Measurements from ENCODE around the gene C12orf56.
"Not testable (repeated sequence)": the region's sequence is repeated elsewhere in the genome, so short reads cannot be mapped to it uniquely, and the experiment has no call there.

C12orf56 gene

GRCh38 chr12:64404470-64405256 is 14.1 kb upstream of the C12orf56 start:
- peaks cover 28% of the 10 kb centered on the region for H3K4me1 Mint-ChIP-seq (ENCODE audit: low read depth)
- H3K4me3 Mint-ChIP-seq, result peak overlapping the region; percentile 97
- peaks cover 7% of the 10 kb centered on the region for H3K36me3 Mint-ChIP-seq (ENCODE audit: low read depth)
- no peaks in the 10 kb centered on the region for H3K27me3 Mint-ChIP-seq (ENCODE audit: low read depth)
- H3K9me3 Mint-ChIP-seq, result no peaks in the 10 kb centered on the region
- H3K27ac Mint-ChIP-seq, result peak overlapping the region; percentile 98
- DNase-seq (ENCODE audit: low spot score), result peak; percentile 64

- DNase-seq (ENCODE audit: low spot score), result peak; percentile 96
- Mint-ChIP-seq H3K9me3 (no peaks in the 10 kb centered on the region), H3K4me3 (peak within 1 kb of the TSS; percentile 97), H3K36me3 (ENCODE audit: low read depth) (peaks cover 7% of the 10 kb centered on the region), H3K27ac (peak within 1 kb of the TSS; percentile 98), H3K27me3 (ENCODE audit: low read depth) (no peaks in the 10 kb centered on the region), H3K4me1 (ENCODE audit: low read depth) (peaks cover 26% of the 10 kb centered on the region)
These were observed 13.3 kb upstream of the C12orf56 start, which contains the start of gene XPOT for GRCh38 chr12:64403707-64404469. Gene XPOT, plus strand, starts transcription at chr12:64404392. Its CDS starts 5,644 bp downstream, at chr12:64410036.

GRCh38 chr12:64402181-64402580 is 11.6 kb upstream of the C12orf56 start:
- Mint-ChIP-seq H3K9me3 (no peaks in the 10 kb centered on the region), H3K4me3 (no peak overlapping the region), H3K4me1 (ENCODE audit: low read depth) (peaks cover 15% of the 10 kb centered on the region), H3K27ac (no peak overlapping the region), H3K27me3 (ENCODE audit: low read depth) (no peaks in the 10 kb centered on the region), H3K36me3 (ENCODE audit: low read depth) (peaks cover 7% of the 10 kb centered on the region)
- DNase-seq (ENCODE audit: low spot score), result no peak

DNA sequence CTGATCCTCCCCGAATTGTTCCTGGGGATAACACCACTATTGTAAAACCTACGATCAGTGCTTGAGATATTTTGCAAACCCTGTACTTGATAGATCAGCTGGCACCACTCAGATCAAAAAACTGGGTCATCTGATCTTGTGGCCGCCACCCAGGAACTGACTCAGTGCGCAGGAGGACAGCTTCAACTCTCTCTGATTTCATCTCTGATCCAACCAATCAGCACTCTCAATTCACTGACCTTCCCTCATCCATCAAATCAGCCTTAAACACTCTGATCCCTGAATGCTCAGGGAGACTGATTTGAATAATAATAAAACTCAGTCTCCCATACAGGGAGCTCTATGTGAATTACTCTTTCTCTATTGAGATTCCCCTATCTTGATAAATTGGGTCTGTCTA is 9.5 kb upstream of the C12orf56 start:
- H3K4me3 Mint-ChIP-seq, result no peak overlapping the region
- H3K4me1 Mint-ChIP-seq (ENCODE audit: low read depth), result peaks cover 6% of the 10 kb centered on the region
- H3K27me3 Mint-ChIP-seq (ENCODE audit: low read depth), result no peaks in the 10 kb centered on the region
- no peak for DNase-seq (ENCODE audit: low spot score)
- H3K36me3 Mint-ChIP-seq (ENCODE audit: low read depth), result peaks cover 2% of the 10 kb centered on the region
- H3K27ac Mint-ChIP-seq, result no peak overlapping the region
- no peaks in the 10 kb centered on the region for H3K9me3 Mint-ChIP-seq

DNA sequence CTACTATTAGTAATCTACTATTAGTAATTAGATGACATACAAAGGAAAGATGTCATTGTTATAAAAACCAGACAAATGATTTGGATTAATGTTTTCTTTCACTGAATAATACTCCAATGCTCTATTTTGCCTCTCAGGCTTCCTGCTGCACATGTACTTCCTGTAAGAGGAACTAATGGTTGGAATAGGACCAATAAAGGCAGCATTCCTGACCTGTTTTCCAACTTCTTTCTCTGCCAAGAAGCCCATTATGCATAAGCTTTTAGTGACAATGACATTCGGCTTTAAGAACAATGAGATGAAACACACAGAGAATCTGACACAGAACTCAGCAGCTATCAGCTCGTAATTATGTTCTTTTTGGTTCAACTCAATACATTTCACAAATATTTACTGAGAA is 5.2 kb upstream of the C12orf56 start:
- Mint-ChIP-seq H3K27ac (no peak overlapping the region), H3K4me1 (ENCODE audit: low read depth) (peaks cover 7% of the 10 kb centered on the region), H3K9me3 (no peaks in the 10 kb centered on the region), H3K27me3 (ENCODE audit: low read depth) (peaks cover 10% of the 10 kb centered on the region), H3K4me3 (no peak overlapping the region), H3K36me3 (ENCODE audit: low read depth) (no peaks in the 10 kb centered on the region)
- no peak for DNase-seq (ENCODE audit: low spot score)

DNA sequence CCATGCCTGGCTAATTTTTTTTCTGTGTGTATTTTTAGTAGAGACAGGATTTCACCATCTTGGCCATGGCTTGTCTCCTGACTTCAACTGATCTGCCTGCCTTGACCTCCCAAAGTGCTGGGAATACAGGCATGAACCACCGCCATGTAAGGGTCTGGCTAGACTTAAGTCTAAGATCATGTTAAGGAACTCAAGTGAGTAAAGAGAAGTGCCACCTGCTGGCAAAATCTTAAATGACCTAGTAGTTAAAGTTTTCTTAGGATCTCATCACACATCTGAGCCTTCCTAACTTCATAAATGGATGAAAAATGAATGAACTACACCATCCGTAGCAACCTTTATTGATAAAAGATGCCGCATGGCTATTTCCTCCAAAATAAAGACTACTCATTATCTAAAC is 1.7 kb upstream of the C12orf56 start:
- H3K4me3 Mint-ChIP-seq, result no peak overlapping the region
- H3K9me3 Mint-ChIP-seq, result no peaks in the 10 kb centered on the region
- peaks cover under 1% of the 10 kb centered on the region for H3K36me3 Mint-ChIP-seq (ENCODE audit: low read depth)
- peaks cover 19% of the 10 kb centered on the region for H3K27me3 Mint-ChIP-seq (ENCODE audit: low read depth)
- no peak for DNase-seq (ENCODE audit: low spot score)
- H3K27ac Mint-ChIP-seq, result no peak overlapping the region
- H3K4me1 Mint-ChIP-seq (ENCODE audit: low read depth), result peaks cover 6% of the 10 kb centered on the region

- no peak overlapping the region for H3K4me3 Mint-ChIP-seq
- no peak overlapping the region for H3K27ac Mint-ChIP-seq
- DNase-seq (ENCODE audit: low spot score), result no peak
- H3K4me1 Mint-ChIP-seq (ENCODE audit: low read depth), result peaks cover 27% of the 10 kb centered on the region
- H3K36me3 Mint-ChIP-seq (ENCODE audit: low read depth), result peaks cover 2% of the 10 kb centered on the region
- no peaks in the 10 kb centered on the region for H3K9me3 Mint-ChIP-seq
- H3K27me3 Mint-ChIP-seq (ENCODE audit: low read depth), result peaks cover 19% of the 10 kb centered on the region
These were observed 1.4 kb downstream of the C12orf56 start for GRCh38 chr12:64389154-64389553.

DNA sequence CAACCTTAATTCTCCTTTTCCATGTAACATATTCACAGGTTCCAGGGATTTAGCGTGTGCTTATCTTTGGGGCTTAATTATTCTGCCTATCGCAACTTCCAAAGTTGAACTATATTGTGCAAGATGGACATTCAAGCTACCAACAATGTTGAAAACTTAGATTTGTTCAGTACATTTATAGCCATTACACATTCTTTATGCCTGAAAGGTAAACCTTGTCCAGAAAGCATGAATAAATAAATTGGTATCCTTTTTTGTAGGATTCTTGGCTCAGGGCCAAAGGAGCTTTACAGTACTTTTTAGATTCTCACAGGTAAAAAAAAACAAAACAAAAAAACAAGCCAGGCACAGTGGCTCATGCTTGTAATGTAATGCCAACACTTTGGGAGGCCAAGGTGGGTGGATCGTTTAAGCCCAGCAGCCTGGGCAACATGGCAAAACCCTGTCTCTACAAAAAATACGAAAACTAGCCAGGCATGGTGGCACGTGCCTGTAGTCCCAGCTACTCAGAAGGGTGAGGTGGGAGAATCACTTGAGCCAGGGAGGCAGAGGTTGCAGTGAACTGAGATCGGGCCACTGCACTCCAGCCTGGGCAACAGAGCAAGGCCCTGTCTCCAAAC is 3.3 kb downstream of the C12orf56 start:
- Mint-ChIP-seq H3K27me3 (ENCODE audit: low read depth) (peaks cover 19% of the 10 kb centered on the region), H3K4me1 (ENCODE audit: low read depth) (peaks cover 32% of the 10 kb centered on the region), H3K36me3 (ENCODE audit: low read depth) (peaks cover 2% of the 10 kb centered on the region), H3K9me3 (no peaks in the 10 kb centered on the region), H3K4me3 (no peak overlapping the region), H3K27ac (no peak overlapping the region)
- DNase-seq (ENCODE audit: low spot score), result no peak

DNA sequence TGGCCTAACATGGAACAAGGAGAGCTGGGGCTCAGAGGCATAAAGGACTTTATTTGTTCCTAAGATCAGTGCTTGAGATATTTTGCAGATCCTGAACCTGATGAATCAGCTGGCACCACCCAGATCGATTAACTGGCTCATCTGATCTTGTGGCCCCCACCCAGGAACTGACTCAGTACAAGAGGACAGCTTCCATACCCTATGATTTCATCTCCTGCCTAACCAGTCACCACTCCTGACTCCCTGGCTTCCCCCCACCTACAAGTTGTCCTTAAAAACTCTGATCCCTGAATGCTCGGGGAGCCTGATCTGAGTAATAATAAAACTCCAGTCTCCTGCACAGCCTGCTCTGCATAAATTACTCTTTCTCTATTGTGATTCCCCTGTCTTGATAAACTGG is 5.1 kb downstream of the C12orf56 start:
- H3K9me3 Mint-ChIP-seq, result peaks cover 14% of the 10 kb centered on the region
- H3K27me3 Mint-ChIP-seq (ENCODE audit: low read depth), result peaks cover 8% of the 10 kb centered on the region
- peak overlapping the region; percentile 30 for H3K4me3 Mint-ChIP-seq
- DNase-seq (ENCODE audit: low spot score), result peak; percentile 76
- H3K36me3 Mint-ChIP-seq (ENCODE audit: low read depth), result peaks cover 8% of the 10 kb centered on the region
- H3K27ac Mint-ChIP-seq, result peak overlapping the region; percentile 79
- H3K4me1 Mint-ChIP-seq (ENCODE audit: low read depth), result peaks cover 27% of the 10 kb centered on the region

DNA sequence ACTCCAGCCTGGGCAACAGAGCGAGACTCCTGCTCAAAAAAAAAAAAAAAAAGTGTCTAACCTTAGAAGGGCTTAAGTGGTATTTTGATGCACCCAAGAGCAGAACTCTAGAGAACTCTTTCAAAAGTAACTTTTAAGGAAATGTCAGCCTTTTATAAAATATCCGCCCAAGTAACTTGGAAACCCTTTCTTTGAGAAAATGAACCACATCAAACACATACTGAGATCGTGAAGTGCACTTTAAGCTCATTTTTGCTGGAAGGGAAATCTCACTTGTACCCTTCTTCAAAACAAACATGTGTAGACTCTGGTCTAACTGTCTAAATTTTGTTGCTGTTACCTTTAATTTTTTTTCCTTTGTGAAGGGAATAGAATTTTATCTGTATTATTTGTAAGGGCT is 5.5 kb downstream of the C12orf56 start:
- Mint-ChIP-seq H3K27ac (peak overlapping the region; percentile 79), H3K4me1 (ENCODE audit: low read depth) (peaks cover 27% of the 10 kb centered on the region), H3K4me3 (peak overlapping the region; percentile 30), H3K9me3 (peaks cover 18% of the 10 kb centered on the region), H3K27me3 (ENCODE audit: low read depth) (peaks cover 8% of the 10 kb centered on the region), H3K36me3 (ENCODE audit: low read depth) (peaks cover 8% of the 10 kb centered on the region)
- no peak for DNase-seq (ENCODE audit: low spot score)

DNA sequence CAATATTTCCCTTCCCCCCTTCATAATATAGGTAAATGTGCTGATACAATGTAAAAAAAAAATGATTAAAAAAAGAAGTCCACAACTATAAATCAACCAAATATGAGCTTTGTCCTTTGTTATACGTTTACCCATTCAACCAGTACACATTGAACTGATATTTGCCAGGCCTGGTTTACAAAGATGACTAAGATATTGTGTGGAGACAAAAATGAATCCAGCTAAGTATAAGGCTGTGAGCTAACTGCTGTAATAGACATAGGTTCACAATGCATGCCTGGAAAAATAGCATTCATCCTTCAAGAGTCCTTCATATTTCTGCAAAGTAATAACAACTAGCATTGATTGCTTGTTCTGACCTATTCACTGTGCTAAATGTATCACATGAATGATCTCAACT is 6.9 kb downstream of the C12orf56 start:
- no peak overlapping the region for H3K27ac Mint-ChIP-seq
- peaks cover 27% of the 10 kb centered on the region for H3K4me1 Mint-ChIP-seq (ENCODE audit: low read depth)
- no peak for DNase-seq (ENCODE audit: low spot score)
- H3K4me3 Mint-ChIP-seq, result no peak overlapping the region
- H3K27me3 Mint-ChIP-seq (ENCODE audit: low read depth), result no peaks in the 10 kb centered on the region
- peaks cover 8% of the 10 kb centered on the region for H3K36me3 Mint-ChIP-seq (ENCODE audit: low read depth)
- peaks cover 19% of the 10 kb centered on the region for H3K9me3 Mint-ChIP-seq

- no peak for DNase-seq (ENCODE audit: low spot score)
- Mint-ChIP-seq H3K27ac (no peak overlapping the region), H3K36me3 (ENCODE audit: low read depth) (no peaks in the 10 kb centered on the region), H3K4me3 (no peak overlapping the region), H3K9me3 (no peaks in the 10 kb centered on the region), H3K27me3 (ENCODE audit: low read depth) (no peaks in the 10 kb centered on the region), H3K4me1 (ENCODE audit: low read depth) (no peaks in the 10 kb centered on the region)
These were observed 27.7 kb downstream of the C12orf56 start for GRCh38 chr12:64362721-64363305.

- not testable (repeated sequence) for H3K27me3 Mint-ChIP-seq (ENCODE audit: low read depth); H3K27ac Mint-ChIP-seq; DNase-seq (ENCODE audit: low spot score); H3K9me3 Mint-ChIP-seq; H3K4me1 Mint-ChIP-seq (ENCODE audit: low read depth); H3K4me3 Mint-ChIP-seq; H3K36me3 Mint-ChIP-seq (ENCODE audit: low read depth)
These were observed 29.4 kb downstream of the C12orf56 start for GRCh38 chr12:64361173-64361572.

DNA sequence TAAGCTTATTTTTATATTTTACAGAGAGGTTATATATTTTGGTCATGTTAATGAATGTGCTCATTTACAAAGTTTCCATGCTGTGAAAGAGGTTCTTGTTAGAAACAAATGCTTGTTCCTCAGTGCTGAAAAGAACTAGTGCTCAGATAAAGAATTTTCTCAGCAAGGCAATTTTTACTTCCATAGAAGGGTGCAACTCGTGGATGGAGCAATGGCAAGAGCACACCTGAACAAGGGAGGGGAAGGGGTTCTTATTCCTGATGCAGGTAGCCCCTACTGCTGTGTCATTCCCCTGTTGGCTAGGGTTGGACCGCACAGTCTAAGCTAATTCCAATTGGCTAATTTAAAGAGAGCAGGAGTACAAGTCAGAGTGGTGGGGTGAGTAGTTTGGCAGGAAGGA is 34.3 kb downstream of the C12orf56 start:
- H3K27ac Mint-ChIP-seq; H3K4me1 Mint-ChIP-seq (ENCODE audit: low read depth); H3K27me3 Mint-ChIP-seq (ENCODE audit: low read depth); H3K9me3 Mint-ChIP-seq; DNase-seq (ENCODE audit: low spot score); H3K4me3 Mint-ChIP-seq; H3K36me3 Mint-ChIP-seq (ENCODE audit: low read depth): not testable (repeated sequence)
